Measurements from ENCODE around the gene HSPA9. TPM values are rescaled to one million over a fixed set of nuclear protein-coding genes. Genes with fewer than 3 reads are reported as not detected.

HSPA9 gene
- total and polyA plus RNA-seq, 2 of the 8 experiments (the other 6 are each of a cell fraction or from before 2014, with no cell fraction given) = 191 to 395 TPM

DNA sequence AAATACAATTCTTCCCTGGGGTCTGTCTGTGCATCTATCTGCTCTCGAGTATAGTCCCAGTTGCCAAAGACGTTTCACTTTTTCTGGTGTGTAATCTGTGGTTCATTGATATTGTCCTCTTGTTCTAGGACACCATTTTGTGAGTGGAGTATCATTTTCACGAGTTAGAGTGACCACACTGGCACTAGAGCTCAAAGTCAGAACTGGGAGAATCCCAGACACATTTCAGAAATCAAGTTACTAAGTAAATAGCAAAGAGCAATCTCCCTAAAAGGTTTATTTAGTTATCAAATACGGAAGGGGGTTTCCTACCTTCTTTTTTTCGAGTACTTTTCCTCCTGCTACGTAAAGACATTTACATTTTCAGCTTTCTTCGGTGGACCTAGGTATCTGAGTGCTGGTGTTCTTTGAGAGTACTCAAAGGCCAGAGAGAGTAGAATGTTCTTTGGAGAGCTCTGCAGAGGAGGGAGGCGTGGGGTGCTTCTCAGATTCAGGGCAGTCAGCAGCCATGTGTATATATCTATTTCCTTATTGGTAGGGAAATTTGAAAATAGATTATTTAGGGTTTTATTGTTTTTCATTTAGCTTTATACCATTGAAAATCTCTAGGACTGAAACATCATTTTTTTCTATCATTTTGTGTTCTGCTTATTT lies 8.9 kb upstream of the HSPA9 start:
- CTCF ChIA-PET (ENCODE audit: partially characterized antibody) = interaction anchor here (1.0 to 3.4 kb wide), 8 partner anchors 8 to 206 kb away, joined by 3 to 29 read pairs (median 4); partner anchors contain the start of gene HSPA9
- Histone ChIP-seq H3K4me2 (ENCODE audit: insufficient read depth in 1 of 2, low read depth in 2 of 2, low read length in 2 of 2) (no peak overlapping the region), H3K9ac (replicated peaks in 1 of 4; ENCODE audit: extremely low read depth in 1 of 4, low read depth in 3 of 4, low read length in 3 of 4) (no peak overlapping the region; a peak in 1 of 7 replicates), H3K18ac (ENCODE audit: extremely low read depth, low read length) (no peak overlapping the region), H3K27me3 (replicated peaks in 1 of 4; ENCODE audit: control insufficient read depth in 3 of 4, extremely low read depth in 1 of 4, insufficient read depth in 3 of 4, low read length in 3 of 4) (no peaks in the 10 kb centered on the region), H3K27ac (ENCODE audit: low read depth, low read length) (no peak overlapping the region), H4K91ac (replicated peaks; ENCODE audit: insufficient read length, low read length) (no peak overlapping the region), H3K36me3 (ENCODE audit: control insufficient read depth in 2 of 4, insufficient read depth in 4 of 4, low read length in 3 of 4) (no peaks in the 10 kb centered on the region), H2BK120ac (replicated peaks; ENCODE audit: low read depth, low read length) (no peak overlapping the region), H3K4me3 (ENCODE audit: extremely low read depth in 1 of 4, insufficient read depth in 2 of 4, low read depth in 3 of 4, low read length in 4 of 4) (no peak overlapping the region), H2BK15ac (ENCODE audit: low read length) (no peak overlapping the region), H2AFZ (ENCODE audit: low read length) (no peak overlapping the region), H3K56ac (replicated peaks; ENCODE audit: insufficient read length, low read depth, low read length) (no peak overlapping the region), H2BK5ac (ENCODE audit: low read depth, low read length) (no peak overlapping the region), H3K4ac (replicated peaks; ENCODE audit: insufficient read length, low read depth, low read length) (no peak overlapping the region), H4K8ac (ENCODE audit: extremely low read depth, insufficient read depth, low read length) (no peak overlapping the region), H2AK5ac (ENCODE audit: low read depth, low read length) (no peak overlapping the region), H2BK20ac (ENCODE audit: low read length) (no peak overlapping the region), H4K5ac (ENCODE audit: insufficient read length, low read depth, low read length) (no peak overlapping the region), H3K79me1 (ENCODE audit: low read depth, low read length) (no peaks in the 10 kb centered on the region), H3K79me2 (ENCODE audit: control insufficient read depth in 1 of 2, insufficient read depth in 2 of 2, low read length in 2 of 2) (no peaks in the 10 kb centered on the region), H4K20me1 (replicated peaks in 1 of 2; ENCODE audit: control insufficient read depth in 1 of 2, insufficient read depth in 2 of 2, low read length in 2 of 2) (no peaks in the 10 kb centered on the region), H3K23me2 (ENCODE audit: low read depth, low read length) (no peaks in the 10 kb centered on the region), H2BK12ac (ENCODE audit: low read depth, low read length) (no peak overlapping the region), H3K4me1 (replicated peaks in 1 of 4; ENCODE audit: control insufficient read depth in 3 of 4, insufficient read depth in 4 of 4, low read length in 3 of 4) (no peaks in the 10 kb centered on the region), H3K14ac (ENCODE audit: insufficient read length) (no peak overlapping the region), H3K9me3 (ENCODE audit: insufficient read depth in 2 of 2, low read depth in 1 of 2, low read length in 1 of 2) (no peaks in the 10 kb centered on the region; a peak in 1 of 4 replicates), H3K23ac (ENCODE audit: insufficient read length) (no peak overlapping the region)
- TF ChIP-seq JUND (IDR thresholded peaks at IDR 0.05; ENCODE audit: low read length) (no peak), MAX (IDR thresholded peaks at IDR 0.05) (no peak), EP300 (IDR thresholded peaks at IDR 0.05; ENCODE audit: borderline replicate concordance in 1 of 2, low read depth in 2 of 2, low read length in 2 of 2) (no peak), SAP30 (IDR thresholded peaks at IDR 0.05; ENCODE audit: insufficient read depth, insufficient replicate concordance, low read length) (no peak)
- FAIRE-seq = no peak
- POLR2A ChIA-PET (ENCODE audit: partially characterized antibody) = interaction anchor here (0.6 to 6.7 kb wide), 5 partner anchors 9 to 226 kb away, joined by 3 to 56 read pairs (median 3); partner anchors contain the start of gene HSPA9
- WGBS, 2 experiments (ENCODE audit: extremely low coverage in 1 of 2, insufficient coverage in 1 of 2, insufficient read length in 1 of 2, insufficient replicate concordance in 2 of 2, low coverage in 1 of 2, low lambda C conversion rate in 2 of 2, missing lambda C conversion rate in 1 of 2) = 86% methylated on average over 8 of the region's 8 CpGs; no CpG with 5 or more reads in 1 of the 2 experiments
- no peak for DNase-seq (ENCODE audit: low read depth in 1 of 2, low spot score in 2 of 2)
